Loucy (cell line): ENCODE data around the gene DMPK.
A peak's percentile ranks its signal among the peaks of the same experiment; 100 is the strongest.
"Not testable (repeated sequence)": the region's sequence is repeated elsewhere in the genome, so short reads cannot be mapped to it uniquely, and the experiment has no call there.

ENCODE experiments used
- H2AFZ ChIP-seq: fragments of 200-600 bp; sonication (generic); 2 replicates; pipeline ENCODE4 v1.6.0; 2016; ENCODE audit warnings: antibody characterized with exemption, mild to moderate bottlenecking, low read length, moderate library complexity
- H3F3A ChIP-seq: fragments of 200-600 bp; 2 replicates; pipeline ENCODE4 v1.6.0; 2016; ENCODE audit warnings: antibody characterized with exemption, low read depth, mild to moderate bottlenecking
- H3K27me3 ChIP-seq: fragments of 200-600 bp; sonication (generic); 2 replicates; pipeline ENCODE4 v1.6.1; 2014; ENCODE audit warnings: low read length, mild to moderate bottlenecking; ENCODE audit not compliant: insufficient read depth, poor library complexity, severe bottlenecking
- H3K36me3 ChIP-seq: fragments of 200-600 bp; sonication (generic); 2 replicates; pipeline ENCODE4 v1.6.1; 2016; ENCODE audit warnings: low read length; ENCODE audit not compliant: insufficient read depth
- H3K4me1 ChIP-seq: fragments of 200-600 bp; sonication (generic); 2 replicates; pipeline ENCODE4 v1.5.1; 2014; ENCODE audit warnings: low read length, mild to moderate bottlenecking; ENCODE audit not compliant: insufficient read depth, poor library complexity, severe bottlenecking
- H3K4me2 ChIP-seq: fragments of 200-600 bp; sonication (generic); 2 replicates; pipeline ENCODE4 v1.6.0; 2014; ENCODE audit warnings: antibody characterized with exemption, low read length, low read depth, mild to moderate bottlenecking; ENCODE audit not compliant: poor library complexity, severe bottlenecking
- H3K4me3 ChIP-seq: fragments of 200-600 bp; sonication (generic); 2 replicates; pipeline ENCODE4 v1.5.1; 2014; ENCODE audit warnings: low read length, mild to moderate bottlenecking, mixed read lengths; ENCODE audit not compliant: poor library complexity, severe bottlenecking
- H3K79me2 ChIP-seq: fragments of 200-600 bp; sonication (generic); 2 replicates; pipeline ENCODE4 v1.6.1; 2014; ENCODE audit warnings: low read length; ENCODE audit not compliant: insufficient read depth
- H3K9ac ChIP-seq: fragments of 200-600 bp; sonication (generic); 2 replicates; pipeline ENCODE4 v1.6.0; 2014; ENCODE audit warnings: mild to moderate bottlenecking, low read depth, low read length, moderate library complexity; ENCODE audit not compliant: poor library complexity, severe bottlenecking
- H3K9me2 ChIP-seq: fragments of 200-600 bp; sonication (generic); replicated peaks from 2 replicates; pipeline ENCODE4 v1.6.1; 2016; ENCODE audit warnings: low read depth, low read length, mixed read lengths
- H3K9me3 ChIP-seq: fragments of 200-600 bp; sonication (generic); 2 replicates; pipeline ENCODE4 v1.6.1; 2014; ENCODE audit warnings: mild to moderate bottlenecking, antibody characterized with exemption, low read length, low read depth; ENCODE audit not compliant: insufficient read depth
- H4K20me1 ChIP-seq: fragments of 200-600 bp; sonication (generic); 2 replicates; pipeline ENCODE4 v1.6.0; 2014; ENCODE audit warnings: antibody characterized with exemption, low read length, mild to moderate bottlenecking; ENCODE audit not compliant: insufficient read depth, poor library complexity, severe bottlenecking
- CTCF ChIP-seq: fragments of 200-600 bp; sonication (generic); conservative IDR thresholded peaks from 2 replicates; pipeline ENCODE4 v1.5.1; 2014; ENCODE audit warnings: mild to moderate bottlenecking, antibody characterized with exemption, low read length
- EZH2phosphoT487 ChIP-seq: fragments of 200-600 bp; IDR thresholded peaks from 2 replicates; pipeline ENCODE4 v1.6.1; 2018; ENCODE audit warnings: antibody characterized with exemption, mild to moderate bottlenecking, moderate library complexity, borderline replicate concordance

The DMPK gene

GRCh38 chr19:45730368-45731288, 51.7 kb downstream of the DMPK start, which contains the start of gene FBXO46:
FBXO46 (minus strand) TSS chr19:45730896; CDS start chr19:45713495, 17,401 bp downstream.
- H3K9me2 ChIP-seq, result no peaks in the 10 kb centered on the region
- peaks cover 50% of the 10 kb centered on the region for H3K79me2 ChIP-seq
- H3K27me3 ChIP-seq, result no peaks in the 10 kb centered on the region
- peaks cover 14% of the 10 kb centered on the region for H4K20me1 ChIP-seq
- H3K4me1 ChIP-seq, result peaks cover 17% of the 10 kb centered on the region
- H3K36me3 ChIP-seq, result no peaks in the 10 kb centered on the region
- TF ChIP-seq EZH2phosphoT487 (no peak), CTCF (peak; percentile 45)
- no peaks in the 10 kb centered on the region for H3K9me3 ChIP-seq
- H3K4me3 ChIP-seq, result peak within 1 kb of the TSS; percentile 95
- H3K9ac ChIP-seq, result peak within 1 kb of the TSS; percentile 94
- H3K4me2 ChIP-seq, result peak within 1 kb of the TSS; percentile 99
- H3F3A ChIP-seq, result no peaks in the 10 kb centered on the region
- H2AFZ ChIP-seq, result peak within 1 kb of the TSS; percentile 82

- H3F3A ChIP-seq, result no peaks in the 10 kb centered on the region
- no peaks in the 10 kb centered on the region for H3K9me2 ChIP-seq
- H2AFZ ChIP-seq, result no peak overlapping the region
Measured at GRCh38 chr19:45729800-45730290, 52.4 kb downstream of the DMPK start.

GRCh38 chr19:45728683-45729082, 53.6 kb downstream of the DMPK start:
- H3K9ac ChIP-seq, result peak overlapping the region; percentile 20
- H3K79me2 ChIP-seq, result peaks cover 64% of the 10 kb centered on the region
- H3K4me2 ChIP-seq, result peak overlapping the region; percentile 99

More at GRCh38 chr19:45729800-45730290, 52.4 kb downstream of the DMPK start:
- H3K36me3 ChIP-seq, result no peaks in the 10 kb centered on the region
- peak overlapping the region; percentile 95 for H3K4me3 ChIP-seq
- TF ChIP-seq EZH2phosphoT487 (no peak), CTCF (no peak)
- peaks cover 17% of the 10 kb centered on the region for H3K4me1 ChIP-seq
- no peaks in the 10 kb centered on the region for H3K27me3 ChIP-seq
- H3K9ac ChIP-seq, result peak overlapping the region; percentile 94
- no peaks in the 10 kb centered on the region for H3K9me3 ChIP-seq
- H4K20me1 ChIP-seq, result peaks cover 14% of the 10 kb centered on the region
- H3K4me2 ChIP-seq, result peak overlapping the region; percentile 99
- peaks cover 58% of the 10 kb centered on the region for H3K79me2 ChIP-seq

GRCh38 chr19:45720065-45720464, 62.2 kb downstream of the DMPK start:
- not testable (repeated sequence) for H3K9me2 ChIP-seq, H3K27me3 ChIP-seq, H3K4me3 ChIP-seq, H3K4me2 ChIP-seq, H3K9me3 ChIP-seq, H4K20me1 ChIP-seq, H3K36me3 ChIP-seq, H3K9ac ChIP-seq, H3F3A ChIP-seq, H2AFZ ChIP-seq
- Histone ChIP-seq H3K79me2 (peaks cover 58% of the 10 kb centered on the region), H3K4me1 (peaks cover 26% of the 10 kb centered on the region)

More at GRCh38 chr19:45728683-45729082, 53.6 kb downstream of the DMPK start:
- not testable (repeated sequence) for H3K27me3 ChIP-seq, H2AFZ ChIP-seq, H3K36me3 ChIP-seq, H3K9me3 ChIP-seq, H3K9me2 ChIP-seq, H3K4me3 ChIP-seq, H3F3A ChIP-seq
- peaks cover 17% of the 10 kb centered on the region for H3K4me1 ChIP-seq
- H4K20me1 ChIP-seq, result peaks cover 14% of the 10 kb centered on the region
